ENCODE data around the gene KIF5B. TPM values are rescaled to one million over a fixed set of nuclear protein-coding genes. Genes with fewer than 3 reads are reported as not detected.

The KIF5B gene
- total and polyA plus RNA-seq, 2 donors (not counting 3 experiments of a cell fraction or from before 2014, with no cell fraction given): 24.7 to 159 TPM

- no peak overlapping the region for H3K4me2 ChIP-seq (ENCODE audit: insufficient read depth, low read length)
- H3K36me3 ChIP-seq (ENCODE audit: control insufficient read depth in 2 of 2, extremely low read depth in 1 of 2, insufficient read depth in 2 of 2, low read length in 2 of 2): no peaks in the 10 kb centered on the region
- H3K9me3 ChIP-seq (replicated peaks; ENCODE audit: control insufficient read depth, insufficient read depth, low read length): no peaks in the 10 kb centered on the region
- H3K4me1 ChIP-seq (ENCODE audit: control insufficient read depth, extremely low read depth, insufficient read depth, low read length): peaks cover 6% of the 10 kb centered on the region
- H4K20me1 ChIP-seq (replicated peaks; ENCODE audit: control insufficient read depth, extremely low read depth, insufficient read depth, low read length): no peaks in the 10 kb centered on the region
- intact Hi-C loops (cut with micrococcal nuclease): no loop called here
- H3K27ac ChIP-seq (ENCODE audit: insufficient read depth, low read depth, low read length): no peak overlapping the region
- no peaks in the 10 kb centered on the region for H3K27me3 ChIP-seq (ENCODE audit: control insufficient read depth in 2 of 2, insufficient read depth in 2 of 2, low read length in 2 of 2)
- no peak overlapping the region for H3K9ac ChIP-seq (replicated peaks; ENCODE audit: extremely low read depth, insufficient read depth, low read length)
- H3K4me3 ChIP-seq (replicated peaks in 1 of 3; ENCODE audit: insufficient read depth in 1 of 3, low read depth in 1 of 3, low read length in 3 of 3): no peak overlapping the region
- H2AFZ ChIP-seq (ENCODE audit: low read depth, low read length): no peak overlapping the region
- dilution Hi-C loops (cut with MboI; ENCODE audit: extremely low pct_ligation_motif_present, low sequenced_read_pairs): no loop called here
- no TSS peak for BruUV-seq (replicated peaks)
- DNase-seq (ENCODE audit: low read depth, low spot score) (no peak), FAIRE-seq (peak; percentile 18)
- TF ChIP-seq GATA2 (IDR thresholded peaks at IDR 0.05; ENCODE audit: insufficient read depth, insufficient read length, low read depth, low read length): no peak
- TF ChIP-seq CTCF (IDR thresholded peaks at IDR 0.05; ENCODE audit: extremely low read depth in 1 of 2, insufficient read depth in 1 of 2, low read depth in 1 of 2, low read length in 2 of 2): no peak
- TF ChIP-seq POLR2A (IDR thresholded peaks at IDR 0.05; ENCODE audit: low read depth, low read length): no peak
- TF ChIP-seq MYC (IDR thresholded peaks at IDR 0.05; ENCODE audit: low read depth, low read length): no peak
- TF ChIP-seq MAX (IDR thresholded peaks at IDR 0.05; ENCODE audit: insufficient read depth, insufficient read length): no peak
- no peak for TF ChIP-seq FOS (IDR thresholded peaks at IDR 0.05; ENCODE audit: borderline replicate concordance, insufficient read depth, low read length)
- TF ChIP-seq EZH2 (IDR thresholded peaks at IDR 0.05; ENCODE audit: borderline replicate concordance, low read depth, low read length, severe bottlenecking): no peak
- no peak for TF ChIP-seq POLR2AphosphoS5 (IDR thresholded peaks at IDR 0.05; ENCODE audit: insufficient read depth, low read depth, low read length)
- TF ChIP-seq JUN (IDR thresholded peaks at IDR 0.05; ENCODE audit: borderline replicate concordance, insufficient read depth, insufficient read length, low read depth): no peak
- ChIA-PET POLR2A (no interaction called here), CTCF (interaction anchor here (0.7 kb wide), 1 partner anchor 9 kb away, joined by 3 read pairs; no protein-coding TSS in a partner anchor)
- H3K79me2 ChIP-seq (ENCODE audit: control insufficient read depth, insufficient read depth, low read length): no peaks in the 10 kb centered on the region
- no peaks in the 10 kb centered on the region for H3K9me1 ChIP-seq (replicated peaks; ENCODE audit: control insufficient read depth, extremely low read depth, insufficient read depth, low read length)
Measured at GRCh38 chr10:31959461-31960173, 96.6 kb downstream of the KIF5B start.

Small RNAs within 50 kb of the gene (small RNA-seq; reads per million reads assigned to genes)
- gene RF00019 (ENCODE audit: insufficient read depth, insufficient read length, low read depth, low replicate concordance): not detected
- not detected for gene RN7SL825P (ENCODE audit: insufficient read depth, insufficient read length, low read depth, low replicate concordance)

Other genes starting within 250 kb of the KIF5B start
- gene ARHGAP12, start 127.6 kb downstream of the KIF5B start, total RNA-seq: 19.2 and 19.3 TPM in 2 replicates
- gene ARHGAP12, start 127.6 kb downstream of the KIF5B start, polyA plus RNA-seq: 3.7 and 5.8 TPM in 2 replicates